AG04450 (cell line): ENCODE results near the gene WDR47. TPM values are rescaled to one million over a fixed set of nuclear protein-coding genes. Genes with fewer than 3 reads are reported as not detected.

ENCODE experiments used
- CTCF ChIA-PET: fragments of 300-600, 350-600 bp; formaldehyde crosslinking; extraction: SDS; loops from one replicate; lab custom pipeline; 2022; ENCODE audit warnings: antibody characterized with exemption, inconsistent platforms; lab: Charles Lee
- POLR2A ChIA-PET: fragments of 350-600 bp; formaldehyde crosslinking; extraction: SDS; loops from one replicate; lab custom pipeline; 2021; ENCODE audit warnings: antibody characterized with exemption, inconsistent platforms; lab: Yijun Ruan, JAX
- DNase-seq: peaks from one replicate; pipeline ENCODE4 v3.0.0-alpha.2; 2011; ENCODE audit warnings: low read depth, low spot score
- H3K27ac ChIP-seq: one replicate; pipeline ENCODE4 v1.5.1; 2012; ENCODE audit warnings: low read depth, low read length, control low read depth
- H3K27me3 ChIP-seq: one replicate; pipeline ENCODE4 v1.6.0; 2012; ENCODE audit warnings: low read length; ENCODE audit not compliant: control insufficient read depth, insufficient read depth
- H3K4me3 ChIP-seq: 2 replicates; pipeline ENCODE4 v1.5.1; 2011; ENCODE audit warnings: mild to moderate bottlenecking, low read depth, low read length, control low read depth
- H3K9me3 ChIP-seq: 2 replicates; pipeline ENCODE4 v1.5.1; 2012; ENCODE audit warnings: low read length; ENCODE audit not compliant: control insufficient read depth, insufficient read depth
- polyA plus RNA-seq: library from polyadenylated mRNA; depleted of rRNA; stranded (reverse); fragments of >200 nt; gene quantifications from 2 replicates; pipeline ENCODE4 v1.2.3, GENCODE V29; 2011
- TF ChIP-seq, protein P1 (sequence below): IDR thresholded peaks from 2 replicates; pipeline ENCODE4 v1.5.1; 2011; ENCODE audit warnings: low read depth, low read length, control low read depth, inconsistent platforms

Gene WDR47
- polyA plus RNA-seq, 1 experiment, result 23.1 TPM

DNA sequence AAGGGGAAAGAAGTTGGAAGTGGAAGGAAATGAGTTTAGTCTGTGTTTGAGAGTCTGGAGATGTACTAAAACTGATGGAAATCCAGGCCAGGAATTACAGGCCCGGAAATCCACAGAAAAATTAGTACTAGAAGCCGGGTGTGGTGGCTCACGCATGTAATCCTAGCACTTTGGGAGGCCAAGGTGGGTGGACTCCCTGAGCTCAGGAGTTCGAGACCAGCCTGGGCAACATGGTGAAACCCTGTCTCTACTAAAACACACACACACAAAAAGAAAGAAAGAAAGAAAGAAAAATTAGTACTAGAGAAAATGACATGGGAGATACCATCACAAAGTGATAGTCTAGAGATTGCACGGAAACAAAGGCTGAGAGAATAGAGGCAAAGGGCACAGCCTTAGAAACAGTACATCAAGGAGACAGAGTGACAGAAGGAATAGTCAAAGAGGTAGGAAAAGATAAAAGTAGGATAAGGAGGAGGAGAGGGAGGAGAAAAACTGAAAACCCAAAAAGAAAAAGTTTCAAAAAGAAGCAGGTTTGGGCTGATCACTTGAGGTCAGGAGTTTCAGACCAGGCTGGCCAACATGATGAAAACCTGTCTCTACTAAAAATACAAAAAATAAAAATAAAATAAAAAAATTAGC is 38.7 kb upstream of the WDR47 start:
- Histone ChIP-seq H3K4me3 (no peak overlapping the region), H3K27ac (no peak overlapping the region), H3K9me3 (no peaks in the 10 kb centered on the region; the same call in 1 of the 2 replicates), H3K27me3 (no peaks in the 10 kb centered on the region)
- DNase-seq, result no peak
- ChIA-PET CTCF (no interaction called here), POLR2A (no interaction called here)
- TF ChIP-seq, protein P1, sequence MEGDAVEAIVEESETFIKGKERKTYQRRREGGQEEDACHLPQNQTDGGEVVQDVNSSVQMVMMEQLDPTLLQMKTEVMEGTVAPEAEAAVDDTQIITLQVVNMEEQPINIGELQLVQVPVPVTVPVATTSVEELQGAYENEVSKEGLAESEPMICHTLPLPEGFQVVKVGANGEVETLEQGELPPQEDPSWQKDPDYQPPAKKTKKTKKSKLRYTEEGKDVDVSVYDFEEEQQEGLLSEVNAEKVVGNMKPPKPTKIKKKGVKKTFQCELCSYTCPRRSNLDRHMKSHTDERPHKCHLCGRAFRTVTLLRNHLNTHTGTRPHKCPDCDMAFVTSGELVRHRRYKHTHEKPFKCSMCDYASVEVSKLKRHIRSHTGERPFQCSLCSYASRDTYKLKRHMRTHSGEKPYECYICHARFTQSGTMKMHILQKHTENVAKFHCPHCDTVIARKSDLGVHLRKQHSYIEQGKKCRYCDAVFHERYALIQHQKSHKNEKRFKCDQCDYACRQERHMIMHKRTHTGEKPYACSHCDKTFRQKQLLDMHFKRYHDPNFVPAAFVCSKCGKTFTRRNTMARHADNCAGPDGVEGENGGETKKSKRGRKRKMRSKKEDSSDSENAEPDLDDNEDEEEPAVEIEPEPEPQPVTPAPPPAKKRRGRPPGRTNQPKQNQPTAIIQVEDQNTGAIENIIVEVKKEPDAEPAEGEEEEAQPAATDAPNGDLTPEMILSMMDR, result no peak

DNA sequence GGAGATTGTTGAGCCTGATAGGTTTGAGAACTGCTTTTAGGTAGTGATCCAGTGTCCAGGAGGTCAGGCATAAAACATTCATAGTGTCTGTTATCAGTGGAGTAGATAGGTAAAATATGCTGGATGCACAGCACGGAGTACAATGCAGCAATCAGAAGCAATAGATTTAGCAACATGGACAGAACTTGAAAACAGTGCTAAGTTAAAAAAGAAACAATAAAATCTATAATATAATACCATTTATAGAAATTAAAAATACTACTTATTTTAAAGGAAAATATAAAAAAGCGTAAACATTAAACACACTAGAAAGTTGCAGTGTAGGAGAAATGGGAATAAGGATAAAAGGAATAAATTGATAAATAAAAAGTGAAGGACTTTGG is 37.3 kb upstream of the WDR47 start:
- TF ChIP-seq, protein P1, result no peak
- DNase-seq, result no peak
- Histone ChIP-seq H3K4me3 (no peak overlapping the region), H3K27ac (no peak overlapping the region), H3K27me3 (no peaks in the 10 kb centered on the region), H3K9me3 (no peaks in the 10 kb centered on the region; the same call in 1 of the 2 replicates)
- ChIA-PET CTCF (no interaction called here), POLR2A (no interaction called here)

DNA sequence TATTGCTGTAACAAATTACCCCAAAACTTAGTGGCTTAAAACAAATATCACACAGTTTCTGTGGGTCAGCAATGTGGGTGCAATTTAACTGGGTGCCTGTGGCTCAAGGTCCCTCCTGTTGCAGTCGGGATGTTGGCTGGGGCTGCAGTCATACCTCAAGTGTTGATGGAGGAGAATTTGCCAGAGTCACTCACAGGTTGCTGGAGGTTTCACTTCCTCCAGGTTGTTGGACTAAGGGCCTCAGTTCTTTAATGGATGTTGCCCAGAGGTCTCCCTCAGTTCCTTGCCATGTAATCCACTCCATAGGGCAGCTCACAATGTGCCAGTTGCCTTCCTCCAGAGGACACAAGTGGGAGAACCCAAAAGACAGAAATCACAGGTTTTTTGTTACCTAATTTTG is 36.4 kb upstream of the WDR47 start:
- ChIA-PET CTCF (interaction anchor here (0.5 kb wide), 1 partner anchor 11 kb away, joined by 3 read pairs; no protein-coding TSS in a partner anchor), POLR2A (no interaction called here)
- H3K4me3 ChIP-seq, result no peak overlapping the region
- no peak overlapping the region for H3K27ac ChIP-seq
- no peaks in the 10 kb centered on the region; the same call in 1 of the 2 replicates for H3K9me3 ChIP-seq
- no peak for DNase-seq
- TF ChIP-seq, protein P1, result no peak
- H3K27me3 ChIP-seq, result no peaks in the 10 kb centered on the region

DNA sequence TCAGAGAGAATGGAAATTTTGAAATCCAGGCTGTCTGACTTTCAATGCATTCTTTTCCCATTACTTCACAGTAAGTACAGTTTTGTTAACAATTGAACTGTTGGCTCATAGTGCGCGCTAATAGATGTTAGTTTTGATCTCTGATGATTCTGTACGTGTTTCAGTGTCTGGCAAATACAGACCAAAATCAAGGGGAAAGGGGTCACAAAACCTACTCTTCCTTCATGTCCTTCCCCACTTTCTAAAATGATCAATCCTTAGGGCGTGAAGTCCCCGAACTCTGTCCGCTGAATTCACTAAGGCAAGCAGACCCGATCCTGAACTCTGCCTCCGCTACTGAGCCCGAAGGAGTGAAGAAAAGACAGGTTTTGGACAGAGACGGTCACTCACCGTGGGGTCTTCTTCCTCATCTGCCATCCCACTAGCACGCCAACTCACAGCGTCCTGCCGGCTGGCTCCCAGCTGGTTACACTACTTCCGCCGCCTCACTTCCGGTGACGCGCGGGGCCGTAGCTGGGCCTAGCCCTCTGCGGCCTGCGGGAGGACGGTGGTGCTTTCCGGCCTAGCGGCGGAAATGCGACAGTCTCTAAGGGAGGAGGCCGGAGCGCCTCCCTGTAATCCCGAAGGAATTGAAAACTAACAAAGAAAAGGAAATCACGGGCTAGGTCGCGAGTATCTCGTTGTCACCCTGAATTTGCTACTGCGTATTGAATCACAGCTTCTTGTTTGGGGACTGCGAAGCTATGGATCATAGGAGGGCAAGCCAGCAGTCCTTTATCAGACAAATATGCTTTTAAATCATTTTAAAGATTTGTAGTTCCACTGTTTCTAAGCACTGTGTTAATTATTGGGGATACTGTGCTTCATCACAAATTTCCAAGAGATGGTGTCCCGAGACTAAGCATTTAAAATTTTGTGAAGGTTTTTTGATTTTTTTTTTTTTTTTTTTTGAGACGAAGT is 33.9 kb upstream of the WDR47 start, which contains the start of gene TAF13:
TSS of gene TAF13 (minus strand) at position 473 of the 960 bp plus-strand sequence. CDS start at position 417, 56 bp downstream.
- TF ChIP-seq, protein P1, result peak; percentile 41; the same call in 1 of the 2 replicates
- POLR2A ChIA-PET, result interaction anchor here (0.5 to 1.2 kb wide), 10 partner anchors 10 to 389 kb away, joined by 3 to 35 read pairs (median 5); partner anchors contain the start of genes TMEM167B and WDR47

More for the DNA sequence above, 33.9 kb upstream of the WDR47 start, which contains the start of gene TAF13:
- CTCF ChIA-PET, result interaction anchor here (0.7 to 1.6 kb wide), 5 partner anchors 9 to 352 kb away, joined by 3 to 6 read pairs (median 4); a partner anchor contains a TSS
- Histone ChIP-seq H3K4me3 (peak within 1 kb of the TSS; percentile 100), H3K27me3 (no peaks in the 10 kb centered on the region), H3K27ac (peak within 1 kb of the TSS; percentile 99), H3K9me3 (no peaks in the 10 kb centered on the region; the same call in 1 of the 2 replicates)
- peak; percentile 91 for DNase-seq
